GM18505 (cell line): ENCODE data around the gene LRRC53.
A peak's percentile ranks its signal among the peaks of the same experiment; 100 is the strongest.

Experiments used
- ATAC-seq: cut with Tn5 transposase; IDR thresholded peaks from one replicate; pipeline ENCODE4 v1.9.1; 2021; ENCODE audit not compliant: unreplicated experiment
- POLR2A ChIP-seq: IDR thresholded peaks from 4 replicates; pipeline ENCODE4 v1.6.1; 2011; ENCODE audit warnings: borderline replicate concordance; ENCODE audit not compliant: insufficient read depth, insufficient read length; ENCODE audit errors: extremely low read depth

The LRRC53 gene

GRCh38 chr1:74478979-74479378 lies 33.4 kb downstream of the LRRC53 start:
- ATAC-seq = no peak
- no peak for TF ChIP-seq POLR2A

GRCh38 chr1:74474585-74474984 lies 37.8 kb downstream of the LRRC53 start:
- no peak for ATAC-seq

DNA sequence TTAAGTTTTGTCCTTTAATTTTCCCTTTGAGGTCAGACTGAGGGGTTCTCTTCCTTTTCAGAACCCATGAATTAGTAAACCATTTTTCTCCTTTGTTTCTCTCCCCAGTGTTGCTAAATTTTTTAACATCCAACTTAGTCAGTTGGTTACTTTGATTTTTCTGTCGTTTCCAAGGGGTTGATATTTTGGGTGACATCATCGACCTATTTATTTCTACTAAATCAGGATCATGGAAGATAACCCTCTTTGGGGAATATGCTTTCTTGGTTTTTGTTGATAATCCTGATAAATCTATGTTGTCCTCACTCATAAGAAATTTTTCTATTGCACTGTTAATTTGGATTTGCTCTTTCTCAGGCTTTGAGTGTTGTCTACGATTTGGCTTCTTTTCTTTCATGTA lies 40.9 kb downstream of the LRRC53 start:
- TF ChIP-seq POLR2A = no peak
- no peak for ATAC-seq

More at GRCh38 chr1:74474585-74474984, 37.8 kb downstream of the LRRC53 start:
- no peak for TF ChIP-seq POLR2A

DNA sequence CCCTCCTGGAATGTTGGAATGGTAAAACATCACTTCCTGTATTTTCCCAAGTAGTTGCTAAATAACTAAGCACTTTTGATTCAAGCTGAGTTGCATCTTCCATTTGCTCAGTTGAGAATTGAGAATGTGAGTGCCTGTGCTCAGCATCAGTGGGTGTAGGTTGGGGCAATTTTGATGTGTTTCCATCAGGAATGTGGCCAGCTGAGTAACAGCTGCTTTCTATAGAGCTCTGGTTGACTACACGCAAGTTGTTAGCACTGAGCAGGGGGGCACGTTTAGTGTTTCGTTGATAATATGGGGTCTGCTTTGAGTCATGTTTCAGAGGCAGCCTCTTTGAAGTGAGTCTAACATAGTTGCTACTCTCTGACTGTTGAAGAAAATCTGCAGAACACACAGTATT lies 41.5 kb downstream of the LRRC53 start:
- no peak for ATAC-seq
- no peak for TF ChIP-seq POLR2A

GRCh38 chr1:74470251-74470650 lies 42.2 kb downstream of the LRRC53 start:
- TF ChIP-seq POLR2A = no peak
- ATAC-seq = no peak

- ATAC-seq = no peak
- TF ChIP-seq POLR2A = no peak
Measured at GRCh38 chr1:74468982-74469603, 43.3 kb downstream of the LRRC53 start.

GRCh38 chr1:74467786-74468377 lies 44.5 kb downstream of the LRRC53 start:
- no peak for ATAC-seq
- TF ChIP-seq POLR2A = no peak

DNA sequence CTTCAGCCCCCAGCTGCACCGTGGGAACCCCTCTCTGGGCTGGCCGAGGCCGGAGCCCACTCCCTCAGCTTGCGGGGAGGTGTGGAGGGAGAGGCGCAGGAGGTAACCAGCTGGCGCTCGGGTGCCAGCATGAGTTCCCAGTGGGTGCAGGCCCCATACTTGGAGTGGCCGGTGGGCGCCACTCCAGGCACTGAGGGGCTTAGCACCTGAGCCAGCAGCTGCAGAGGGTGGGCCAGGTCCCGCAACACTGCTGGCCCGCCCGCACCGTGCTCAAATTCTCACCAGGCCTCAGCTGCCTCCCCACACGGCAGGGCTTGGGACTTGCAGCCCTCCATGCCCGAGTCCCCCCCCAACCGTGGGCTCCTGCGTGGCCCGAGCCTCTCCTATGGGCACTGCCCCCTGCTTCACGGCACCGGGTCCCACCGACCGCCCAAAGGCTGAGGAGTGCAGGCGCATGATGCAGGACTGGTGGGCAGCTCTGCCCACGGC lies 47.2 kb downstream of the LRRC53 start:
- TF ChIP-seq POLR2A = no peak
- ATAC-seq = no peak

DNA sequence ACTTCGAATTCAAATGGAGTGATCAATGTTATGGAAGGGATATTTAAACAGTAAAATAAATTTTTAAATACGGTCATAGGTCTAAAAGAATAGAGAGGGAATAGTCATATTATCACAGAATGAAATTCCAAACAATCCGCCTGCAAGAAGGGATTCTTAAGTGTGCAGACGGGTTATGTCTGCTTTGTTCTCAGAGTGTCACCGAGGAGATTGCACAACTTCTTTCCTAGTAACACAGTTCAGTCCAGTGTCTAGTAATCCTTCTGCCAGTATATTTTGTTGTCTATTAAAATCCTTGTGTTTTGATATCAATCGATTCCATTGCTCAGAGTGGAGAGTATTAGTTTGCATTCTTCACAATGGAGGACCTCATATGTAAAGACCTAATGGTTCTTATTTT lies 48.4 kb downstream of the LRRC53 start:
- TF ChIP-seq POLR2A = no peak
- ATAC-seq = no peak

DNA sequence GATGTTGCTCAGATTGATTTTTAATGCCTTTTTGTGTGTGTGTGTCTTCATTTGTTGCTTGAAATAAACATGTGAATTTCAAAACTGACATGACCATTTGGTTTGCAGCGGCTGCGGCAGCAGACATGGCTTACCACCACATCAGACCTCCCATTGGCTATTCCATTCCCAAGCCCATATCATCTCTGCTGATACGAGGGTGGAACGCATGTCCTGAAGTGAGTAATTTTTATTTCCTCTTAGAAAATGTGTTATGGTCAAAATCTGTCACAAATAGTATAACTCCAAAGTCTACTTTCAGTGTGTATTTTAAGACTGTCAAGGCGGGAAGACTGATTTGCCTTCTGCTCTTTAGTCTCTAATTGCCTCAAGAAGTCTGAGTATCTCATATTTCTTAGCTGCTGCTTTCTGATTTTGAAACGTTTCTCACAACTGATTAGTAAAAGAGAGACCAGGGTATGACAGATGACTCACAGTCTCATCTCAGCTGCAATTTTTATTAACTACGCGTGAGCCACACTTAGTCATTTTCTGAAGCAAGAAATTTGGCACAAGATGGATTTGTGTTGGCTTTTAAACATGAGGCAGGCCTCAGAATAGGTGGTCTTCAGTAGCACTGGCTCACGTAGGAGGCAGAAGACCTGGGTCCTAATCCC lies 49.0 kb downstream of the LRRC53 start:
- no peak for TF ChIP-seq POLR2A
- ATAC-seq = peak; percentile 68

DNA sequence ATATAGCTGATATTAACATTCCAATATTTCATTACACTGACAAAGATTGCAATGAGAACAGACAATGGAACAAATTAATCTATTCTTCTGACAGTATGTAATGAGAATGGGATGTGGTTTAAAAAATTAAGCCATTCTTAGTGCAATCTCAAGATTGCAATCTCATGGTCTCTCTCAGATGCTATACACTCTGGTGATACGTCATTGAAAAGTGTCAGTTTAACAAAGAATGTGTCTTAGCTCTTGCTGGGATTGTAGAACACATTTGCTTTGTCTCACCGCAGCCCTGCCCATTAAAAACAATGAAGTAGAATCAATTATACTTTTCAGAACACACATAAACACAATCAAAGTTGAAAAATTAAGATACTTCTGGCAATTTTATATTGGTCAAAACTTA lies 55.2 kb downstream of the LRRC53 start:
- ATAC-seq = no peak
- TF ChIP-seq POLR2A = no peak

- TF ChIP-seq POLR2A = no peak
- ATAC-seq = no peak
Measured at GRCh38 chr1:74455390-74455789, 57.0 kb downstream of the LRRC53 start.

- ATAC-seq = no peak
- TF ChIP-seq POLR2A = no peak
Measured at GRCh38 chr1:74453277-74453676, 59.1 kb downstream of the LRRC53 start.

DNA sequence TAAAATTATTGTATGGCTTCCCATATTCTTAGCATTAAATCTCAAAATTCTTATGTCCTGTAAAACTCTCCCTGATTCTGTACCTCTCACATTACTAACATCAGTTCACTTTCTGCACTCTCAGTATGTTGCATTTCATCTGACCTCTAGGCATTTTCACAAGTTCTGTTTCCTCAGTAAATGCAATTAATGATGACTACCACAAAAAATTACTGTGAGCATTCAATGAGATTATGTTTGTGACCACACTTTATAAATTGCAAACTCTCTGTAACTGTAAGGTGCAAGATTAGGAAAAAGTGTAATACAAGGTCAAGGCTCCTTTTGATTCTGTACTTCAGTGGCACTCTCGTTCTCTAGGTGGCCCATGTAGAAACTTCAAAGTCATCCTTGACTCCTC lies 60.4 kb downstream of the LRRC53 start:
- TF ChIP-seq POLR2A = no peak

More for the DNA sequence above, 60.4 kb downstream of the LRRC53 start:
- no peak for ATAC-seq
